ENCODE data around the gene C13orf46.

GRCh38 chr13:114002009-114002544 lies 28.2 kb upstream of the C13orf46 start:
- TF ChIP-seq CTCF (optimal IDR thresholded peaks at IDR 0.05 in 1 of 3, IDR thresholded peaks at IDR 0.05 in 1 of 3, conservative IDR thresholded peaks at IDR 0.05 in 1 of 3; ENCODE audit: extremely low read depth in 1 of 3, insufficient read depth in 2 of 3, low read length in 3 of 3) (no peak), EZH2 (IDR thresholded peaks at IDR 0.05; ENCODE audit: low read length) (no peak)
